HepG2 (cell line): ENCODE data around the gene SLN. TPM values are rescaled to one million over a fixed set of nuclear protein-coding genes. Genes with fewer than 3 reads are reported as not detected.

Source experiments
- ATAC-seq: fragments of 200-7000 bp; cut with Tn5 transposase; 3 replicates; pipeline ENCODE4 v1.9.1; 2020; ENCODE audit warnings: mild to moderate bottlenecking, moderate library complexity
- BruUV-seq: library from RNA; stranded (reverse); fragments of 400-500 nt; replicated peaks from 2 replicates; lab custom pipeline; 2021; lab: Mats Ljungman, UMichigan
- CTCF ChIA-PET: fragments of 300-600 bp; formaldehyde crosslinking; extraction: SDS; loops from one replicate; lab custom pipeline; 2021; ENCODE audit warnings: low total read pairs, inconsistent platforms, low intra/inter-chr PET ratio; lab: Yijun Ruan, JAX
- POLR2A ChIA-PET: fragments of 350-600 bp; sonication (Branson Sonifier 250); formaldehyde crosslinking; loops from one replicate; lab custom pipeline; 2020; ENCODE audit warnings: antibody characterized with exemption, inconsistent platforms; lab: Yijun Ruan, JAX
- DNase-seq: peaks from one replicate; pipeline ENCODE4 v3.0.0-alpha.2; 2015; ENCODE audit warnings: low spot score
- FAIRE-seq: peaks from 3 replicates; lab custom pipeline; 2011; peaks lifted over from hg19 to GRCh38; lab: Jason Lieb, UNC
- H2AFZ ChIP-seq: one replicate; pipeline ENCODE4 v1.6.1; 2011; ENCODE audit warnings: low read length, inconsistent platforms
- H3K27ac ChIP-seq: fragments of 300-600 bp; 3 replicates; pipeline ENCODE4 v1.8.0; 2011; ENCODE audit warnings: mixed run types, mild to moderate bottlenecking, mixed read lengths, low read length, inconsistent platforms; ENCODE audit not compliant: insufficient read depth; ENCODE audit errors: extremely low read length
- H3K27me3 ChIP-seq, 2 experiments: fragments of 200-600 bp in 1 of 2; 2 replicates in 1 of 2; 3 replicates in 1 of 2; pipeline versions ENCODE4 v1.6.0 to v1.8.0; 2011; ENCODE audit warnings: low read length in 2 of 2, mild to moderate bottlenecking in 2 of 2, moderate library complexity in 2 of 2, inconsistent platforms in 1 of 2; ENCODE audit not compliant: insufficient read depth in 2 of 2, control insufficient read depth in 1 of 2
- H3K36me3 ChIP-seq, 2 experiments: fragments of 200-600 bp in 1 of 2; replicated peaks in 1 of 2; 2 replicates in 1 of 2; 3 replicates in 1 of 2; pipeline versions ENCODE4 v1.5.1 to v1.8.0; 2011; ENCODE audit warnings: low read length in 2 of 2, inconsistent platforms in 1 of 2; ENCODE audit not compliant: insufficient read depth in 2 of 2, control insufficient read depth in 1 of 2
- H3K4me1 ChIP-seq: 2 replicates; pipeline ENCODE4 v1.5.1; 2012; ENCODE audit warnings: low read length, inconsistent platforms; ENCODE audit not compliant: insufficient read depth
- H3K4me2 ChIP-seq: 2 replicates; pipeline ENCODE4 v1.6.0; 2011; ENCODE audit warnings: low read depth, low read length, inconsistent platforms
- H3K4me3 ChIP-seq, 3 experiments: fragments of 200-600 bp in 1 of 3; sonication (generic), shearing (Covaris generic) in 1 of 3; replicated peaks in 1 of 3; 2 replicates each; pipeline ENCODE4 v1.5.1; 2011 to 2016; ENCODE audit warnings: low read length in 3 of 3, inconsistent platforms in 2 of 3, low read depth in 2 of 3, mild to moderate bottlenecking in 2 of 3, control low read depth in 1 of 3, mixed read lengths in 1 of 3; ENCODE audit not compliant: insufficient read depth in 1 of 3
- H3K79me2 ChIP-seq: one replicate; pipeline ENCODE4 v1.6.1; 2011; ENCODE audit warnings: low read length, inconsistent platforms; ENCODE audit not compliant: insufficient read depth
- H3K9ac ChIP-seq: 2 replicates; pipeline ENCODE4 v1.6.0; 2011; ENCODE audit warnings: mild to moderate bottlenecking, low read depth, low read length, inconsistent platforms; ENCODE audit not compliant: insufficient read depth
- H3K9me3 ChIP-seq: 2 replicates; pipeline ENCODE4 v1.5.1; 2012; ENCODE audit warnings: mild to moderate bottlenecking, low read length
- H4K20me1 ChIP-seq: 2 replicates; pipeline ENCODE4 v1.6.0; 2011; ENCODE audit warnings: inconsistent platforms, mild to moderate bottlenecking, low read length, moderate library complexity; ENCODE audit not compliant: insufficient read depth
- EP300 ChIP-seq, 3 experiments: sonication (generic) in 1 of 3; formaldehyde crosslinking in 1 of 3; IDR thresholded peaks; 2 replicates each; pipeline versions ENCODE4 v1.5.1 to v1.6.1; 2011 to 2020; ENCODE audit warnings: low read depth in 2 of 3, low read length in 2 of 3, borderline replicate concordance in 1 of 3, improper control_type of control experiment in 1 of 3, mild to moderate bottlenecking in 1 of 3, missing genetic modification reagents in 1 of 3, moderate library complexity in 1 of 3
- HDAC1 ChIP-seq: sonication (generic); formaldehyde crosslinking; IDR thresholded peaks from 2 replicates; pipeline ENCODE4 v1.5.1; 2020; ENCODE audit warnings: mild to moderate bottlenecking, missing genetic modification reagents
- HMGXB4 ChIP-seq, 2 experiments: sonication (generic) in 1 of 2; formaldehyde crosslinking in 1 of 2; IDR thresholded peaks; 2 replicates each; pipeline versions ENCODE4 v1.4.0 to v1.6.1; 2018 to 2020; ENCODE audit warnings: missing genetic modification reagents in 2 of 2, borderline replicate concordance in 1 of 2, low read depth in 1 of 2, mild to moderate bottlenecking in 1 of 2, missing biosample characterization in 1 of 2
- MYPOP ChIP-seq: sonication (generic); formaldehyde crosslinking; IDR thresholded peaks from 2 replicates; pipeline ENCODE4 v1.8.1; 2023; ENCODE audit warnings: mild to moderate bottlenecking, moderate library complexity, missing genetic modification reagents
- SOX5 ChIP-seq: IDR thresholded peaks from 2 replicates; pipeline ENCODE4 v1.6.1; 2016; ENCODE audit warnings: borderline replicate concordance
- ZNF143 ChIP-seq: sonication (generic); formaldehyde crosslinking; IDR thresholded peaks from 2 replicates; pipeline ENCODE4 v1.4.0; 2020; ENCODE audit warnings: missing genetic modification reagents
- ZNF414 ChIP-seq: sonication (generic); formaldehyde crosslinking; IDR thresholded peaks from 2 replicates; pipeline ENCODE4 v1.5.0; 2020; ENCODE audit warnings: missing genetic modification reagents
- ZNF607 ChIP-seq: sonication (generic); formaldehyde crosslinking; IDR thresholded peaks from 2 replicates; pipeline ENCODE4 v1.5.1; 2020; ENCODE audit warnings: missing genetic modification reagents, mild to moderate bottlenecking, borderline replicate concordance
- ZNF616 ChIP-seq: sonication (generic); formaldehyde crosslinking; IDR thresholded peaks from 2 replicates; pipeline ENCODE4 v1.5.0; 2020; ENCODE audit warnings: low read depth, mild to moderate bottlenecking, missing genetic modification reagents
- ZNF660 ChIP-seq: sonication (generic); formaldehyde crosslinking; IDR thresholded peaks from 2 replicates; pipeline ENCODE4 v1.5.1; 2020; ENCODE audit warnings: mild to moderate bottlenecking, low read depth, missing genetic modification reagents, borderline replicate concordance
- ZNF7 ChIP-seq: IDR thresholded peaks from 2 replicates; pipeline ENCODE4 v1.6.1; 2016; ENCODE audit warnings: missing biosample characterization, missing genetic modification reagents
- ZNF703 ChIP-seq: sonication (generic); formaldehyde crosslinking; IDR thresholded peaks from 2 replicates; pipeline ENCODE4 v1.5.1; 2020; ENCODE audit warnings: missing genetic modification reagents, mild to moderate bottlenecking, moderate library complexity, borderline replicate concordance
- ZNF709 ChIP-seq: sonication (generic); formaldehyde crosslinking; IDR thresholded peaks from 2 replicates; pipeline ENCODE4 v1.5.0; 2020; ENCODE audit warnings: mild to moderate bottlenecking, missing genetic modification reagents
- ZNF775 ChIP-seq: sonication (generic); formaldehyde crosslinking; IDR thresholded peaks from 2 replicates; pipeline ENCODE4 v1.4.0; 2020; ENCODE audit warnings: missing genetic modification reagents, mild to moderate bottlenecking, moderate library complexity, borderline replicate concordance
- ZSCAN12 ChIP-seq: sonication (generic); formaldehyde crosslinking; IDR thresholded peaks from 2 replicates; pipeline ENCODE4 v1.9.0; 2021; ENCODE audit warnings: mild to moderate bottlenecking, missing genetic modification reagents
- WGBS: methylation state at CpG from one replicate; pipeline ENCODE4 v1.1.6; 2017; ENCODE audit warnings: low lambda C conversion rate; 5-methylcytosine and 5-hydroxymethylcytosine counted together
- in situ Hi-C: cut with HindIII; loops from 2 replicates; pipeline ENCODE4 v1.10.0; 2017; ENCODE audit warnings: low pct_unique_long_range_greater_than_20kb; ENCODE audit not compliant: extremely low pct_ligation_motif_present
- intact Hi-C: fragments of 100-400 bp; cut with micrococcal nuclease; formaldehyde crosslinking; loops from one replicate; pipeline ENCODE4 v1.10.0; 2022; ENCODE audit not compliant: unreplicated experiment
- polyA plus RNA-seq, 8 experiments: library from polyadenylated mRNA; depleted of rRNA in 3 of 8; stranded (reverse) in 7 of 8; unstranded in 1 of 8; fragments of >200 nt; fragmentation: Illumina TruSeq in 4 of 8; extraction: Trizol in 4 of 8; gene quantifications; 2 replicates each; pipeline versions ENCODE4 v1.2.1 to v1.2.3, GENCODE V29; 2011 to 2016; ENCODE audit warnings: low read depth in 4 of 8, missing spikeins in 1 of 8, mixed read lengths in 1 of 8; ENCODE audit not compliant: insufficient read depth in 1 of 8
- total RNA-seq, 5 experiments: library from RNA; depleted of rRNA; stranded (reverse); fragments of >200 nt; fragmentation: Illumina TruSeq; extraction: Trizol; gene quantifications; 2 replicates each; pipeline ENCODE4 v1.2.3, GENCODE V29; 2016; ENCODE audit warnings: low read depth in 1 of 5

SLN gene
- total and polyA plus RNA-seq, 2 of the 13 experiments (the other 11 are each of a cell fraction or from before 2014, with no cell fraction given): not detected

- ChIA-PET CTCF (no interaction called here), POLR2A (no interaction called here)
- H3K79me2 ChIP-seq: no peaks in the 10 kb centered on the region
- H3K36me3 ChIP-seq: no peaks in the 10 kb centered on the region
- 5% methylated on average over 4 of the region's 4 CpGs for WGBS
- H3K27me3 ChIP-seq: peaks cover 0 to 6% of the 10 kb centered on the region in 2 experiments; a peak in 1 of 5 replicates
- FAIRE-seq (no peak), ATAC-seq (no peak), DNase-seq (no peak)
- no peaks in the 10 kb centered on the region for H4K20me1 ChIP-seq
- no TSS peak for BruUV-seq
- H3K9me3 ChIP-seq: no peaks in the 10 kb centered on the region
- H3K9ac ChIP-seq: no peak overlapping the region
- H2AFZ ChIP-seq: no peak overlapping the region
- intact Hi-C loops: no loop called here
- H3K4me3 ChIP-seq: no peak overlapping the region
- H3K4me1 ChIP-seq: no peaks in the 10 kb centered on the region
- H3K27ac ChIP-seq: no peak overlapping the region
- in situ Hi-C loops: no loop called here
- H3K4me2 ChIP-seq: no peak overlapping the region
- TF ChIP-seq MYPOP (CRISPR knock-in tag) (no peak), ZNF143 (CRISPR knock-in tag) (no peak), ZSCAN12 (no peak), ZNF414 (CRISPR knock-in tag) (no peak)
Observed at GRCh38 chr11:107707807-107708206, 4.0 kb downstream of the SLN start.

- no TSS peak for BruUV-seq
- ATAC-seq (no peak), DNase-seq (no peak), FAIRE-seq (no peak)
- CTCF ChIA-PET: no interaction called here
- H3K9me3 ChIP-seq: no peaks in the 10 kb centered on the region
- intact Hi-C loops: no loop called here
- no peak overlapping the region for H3K4me3 ChIP-seq
- H4K20me1 ChIP-seq: no peaks in the 10 kb centered on the region
- no peaks in the 10 kb centered on the region for H3K79me2 ChIP-seq
- peaks cover 0 to 6% of the 10 kb centered on the region in 2 experiments; a peak in 3 of 5 replicates for H3K27me3 ChIP-seq
- H3K27ac ChIP-seq: no peak overlapping the region
- H3K9ac ChIP-seq: no peak overlapping the region
- H3K4me2 ChIP-seq: no peak overlapping the region
- no peaks in the 10 kb centered on the region for H3K36me3 ChIP-seq
- H2AFZ ChIP-seq: no peak overlapping the region
- POLR2A ChIA-PET: no interaction called here
- H3K4me1 ChIP-seq: no peaks in the 10 kb centered on the region
- 0% methylated on average over 3 of the region's 3 CpGs for WGBS
- in situ Hi-C loops: no loop called here
- no peak for TF ChIP-seq ZNF709 (CRISPR knock-in tag)
- no peak for TF ChIP-seq ZNF703 (CRISPR knock-in tag)
- TF ChIP-seq HMGXB4 (CRISPR knock-in tag; IDR thresholded peaks at IDR 0.05; ENCODE audit: borderline replicate concordance in 1 of 2, low read depth in 1 of 2): no peak
- TF ChIP-seq ZNF660 (CRISPR knock-in tag): no peak
- no peak for TF ChIP-seq ZNF775 (CRISPR knock-in tag)
- TF ChIP-seq EP300 (IDR thresholded peaks at IDR 0.05; ENCODE audit: low read depth in 2 of 2, low read length in 2 of 2): no peak
- TF ChIP-seq EP300 (CRISPR knock-in tag; IDR thresholded peaks at IDR 0.05; ENCODE audit: borderline replicate concordance): no peak
- no peak for TF ChIP-seq ZNF616
- TF ChIP-seq ZNF7 (CRISPR knock-in tag): no peak
- no peak for TF ChIP-seq SOX5 (CRISPR knock-in tag)
- no peak for TF ChIP-seq HDAC1
- no peak for TF ChIP-seq ZNF607 (CRISPR knock-in tag)
Observed at GRCh38 chr11:107707215-107707671, 4.6 kb downstream of the SLN start.
